HCT116 (cell line): ENCODE measurements around the gene IMPDH1. TPM values are rescaled to one million over a fixed set of nuclear protein-coding genes. Genes with fewer than 3 reads are reported as not detected.

Experiments used
- ATAC-seq: fragments of 200-7000 bp; cut with Tn5 transposase; 2 replicates; pipeline ENCODE4 v1.9.1; 2020; ENCODE audit warnings: mild to moderate bottlenecking, moderate library complexity
- BruUV-seq: library from RNA; stranded (reverse); fragments of 400-500 nt; replicated peaks from 2 replicates; lab custom pipeline; 2021; lab: Mats Ljungman, UMichigan
- CTCF ChIA-PET: fragments of 300-600 bp; sonication (Branson Sonifier 250); formaldehyde crosslinking; loops from one replicate; lab custom pipeline; 2021; ENCODE audit warnings: antibody characterized with exemption; lab: Charles Lee
- POLR2A ChIA-PET: fragments of 300-600, 350-600 bp; sonication (Branson Sonifier 250); formaldehyde crosslinking; loops from one replicate; lab custom pipeline; 2021; ENCODE audit warnings: antibody characterized with exemption; lab: Charles Lee
- RAD21 ChIA-PET, 2 experiments: fragments of 300-600 bp; sonication (Branson Sonifier 250); formaldehyde crosslinking; loops; one replicate each; lab custom pipeline; 2023; ENCODE audit warnings: low total read pairs in 2 of 2; ENCODE audit not compliant: uncharacterized antibody in 2 of 2, unreplicated experiment in 2 of 2, low non-redundant PET in 1 of 2; lab: Charles Lee
- DNase-seq: peaks from one replicate; pipeline ENCODE4 v3.0.0-alpha.2; 2010; ENCODE audit warnings: low read depth, low spot score
- H2AFZ ChIP-seq: fragments of 200-600 bp; shearing (Covaris generic), sonication (generic); 2 replicates; pipeline ENCODE4 v1.6.1; 2017; ENCODE audit warnings: low read depth, mixed run types, mixed read lengths, antibody characterized with exemption, low read length; ENCODE audit not compliant: poor library complexity, severe bottlenecking
- H3K27ac ChIP-seq: 2 replicates; pipeline ENCODE4 v1.5.1; 2012; ENCODE audit warnings: low read depth, low read length
- H3K27me3 ChIP-seq: fragments of 200-600 bp; sonication (generic); 2 replicates; pipeline ENCODE4 v1.6.1; 2016; ENCODE audit warnings: mixed run types, low read length, mixed read lengths; ENCODE audit not compliant: insufficient read depth
- H3K36me3 ChIP-seq, 2 experiments: fragments of 200-500 bp in 1 of 2; fragments of 200-600 bp in 1 of 2; sonication (Bioruptor generic) in 1 of 2; sonication (generic) in 1 of 2; 2 replicates each; pipeline versions ENCODE4 v1.5.1 to v1.6.1; 2014 to 2016; ENCODE audit warnings: low read length in 2 of 2, inconsistent platforms in 1 of 2, mixed read lengths in 1 of 2, mixed run types in 1 of 2; ENCODE audit not compliant: insufficient read depth in 2 of 2, control insufficient read depth in 1 of 2
- H3K4me1 ChIP-seq, 2 experiments: fragments of 200-600 bp in 1 of 2; sonication (generic) in 1 of 2; 2 replicates each; pipeline versions ENCODE4 v1.5.1 to v1.6.1; 2012 to 2017; ENCODE audit warnings: low read length in 2 of 2, inconsistent platforms in 1 of 2, mild to moderate bottlenecking in 1 of 2, mixed read lengths in 1 of 2, mixed run types in 1 of 2, moderate library complexity in 1 of 2; ENCODE audit not compliant: insufficient read depth in 2 of 2, control insufficient read depth in 1 of 2
- H3K4me2 ChIP-seq: fragments of 200-600 bp; sonication (generic); 2 replicates; pipeline ENCODE4 v1.6.1; 2017; ENCODE audit warnings: mixed run types, low read length, mixed read lengths
- H3K4me3 ChIP-seq, 2 experiments: fragments of 200-600 bp in 1 of 2; sonication (generic) in 1 of 2; replicated peaks in 1 of 2; 2 replicates each; pipeline ENCODE4 v1.5.1; 2011 to 2016; ENCODE audit warnings: low read length in 2 of 2, control low read depth in 1 of 2, low read depth in 1 of 2, mild to moderate bottlenecking in 1 of 2, mixed read lengths in 1 of 2, mixed run types in 1 of 2
- H3K79me2 ChIP-seq: fragments of 200-600 bp; sonication (generic); 2 replicates; pipeline ENCODE4 v1.6.1; 2017; ENCODE audit warnings: mild to moderate bottlenecking, mixed run types, low read length, moderate library complexity, mixed read lengths; ENCODE audit not compliant: insufficient read depth
- H3K9ac ChIP-seq: fragments of 200-600 bp; sonication (generic); 2 replicates; pipeline ENCODE4 v1.6.1; 2016; ENCODE audit warnings: low read length, mixed read lengths
- H3K9me2 ChIP-seq: fragments of 200-600 bp; sonication (generic), shearing (Covaris generic); 2 replicates; pipeline ENCODE4 v1.6.1; 2017; ENCODE audit warnings: mixed run types, mild to moderate bottlenecking, moderate library complexity; ENCODE audit not compliant: insufficient read depth
- H3K9me3 ChIP-seq, 2 experiments: fragments of 200-500 bp in 1 of 2; fragments of 200-600 bp in 1 of 2; sonication (Bioruptor generic) in 1 of 2; sonication (generic) in 1 of 2; 2 replicates each; pipeline ENCODE4 v1.6.1; 2014 to 2017; ENCODE audit warnings: low read length in 2 of 2, mixed read lengths in 2 of 2, inconsistent platforms in 1 of 2, low read depth in 1 of 2, mild to moderate bottlenecking in 1 of 2, mixed run types in 1 of 2, moderate library complexity in 1 of 2; ENCODE audit not compliant: control insufficient read depth in 1 of 2, insufficient read depth in 1 of 2
- H4K20me1 ChIP-seq: fragments of 200-600 bp; sonication (generic), shearing (Covaris generic); 2 replicates; pipeline ENCODE4 v1.6.1; 2017; ENCODE audit warnings: mixed run types, mild to moderate bottlenecking, moderate library complexity; ENCODE audit not compliant: insufficient read depth
- CBX3 ChIP-seq: IDR thresholded peaks from 2 replicates; pipeline ENCODE4 v1.6.1; 2012; ENCODE audit warnings: low read depth
- CEBPB ChIP-seq: IDR thresholded peaks from 2 replicates; pipeline ENCODE4 v1.6.1; 2012; ENCODE audit warnings: low read depth
- EGR1 ChIP-seq: IDR thresholded peaks from 2 replicates; pipeline ENCODE4 v1.6.1; 2012; ENCODE audit warnings: low read depth
- ELF1 ChIP-seq: IDR thresholded peaks from 2 replicates; pipeline ENCODE4 v1.6.1; 2012; ENCODE audit warnings: low read depth, borderline replicate concordance
- EZH2 ChIP-seq: fragments of 200-600 bp; sonication (generic); IDR thresholded peaks from 2 replicates; pipeline ENCODE4 v1.6.1; 2017; ENCODE audit warnings: antibody characterized with exemption, mixed run types
- EZH2phosphoT487 ChIP-seq: fragments of 200-600 bp; IDR thresholded peaks from 2 replicates; pipeline ENCODE4 v1.6.1; 2018; ENCODE audit warnings: antibody characterized with exemption, borderline replicate concordance
- JUND ChIP-seq: IDR thresholded peaks from 2 replicates; pipeline ENCODE4 v1.6.1; 2012
- POLR2A ChIP-seq: IDR thresholded peaks from 2 replicates; pipeline ENCODE4 v1.7.0; 2011; ENCODE audit warnings: borderline replicate concordance; ENCODE audit not compliant: insufficient read depth, insufficient read length; ENCODE audit errors: extremely low read depth
- RAD21 ChIP-seq: IDR thresholded peaks from 2 replicates; pipeline ENCODE4 v1.6.1; 2012; ENCODE audit warnings: low read depth, mild to moderate bottlenecking
- SIN3A ChIP-seq: IDR thresholded peaks from 2 replicates; pipeline ENCODE4 v1.6.1; 2012; ENCODE audit warnings: low read depth
- SP1 ChIP-seq: IDR thresholded peaks from 2 replicates; pipeline ENCODE4 v1.6.1; 2012; ENCODE audit warnings: low read depth
- SRF ChIP-seq: IDR thresholded peaks from 2 replicates; pipeline ENCODE4 v1.6.1; 2012; ENCODE audit warnings: low read depth
- TCF7L2 ChIP-seq: IDR thresholded peaks from 2 replicates; pipeline ENCODE4 v1.7.0; 2011; ENCODE audit warnings: borderline replicate concordance, inconsistent platforms; ENCODE audit not compliant: insufficient read depth, insufficient read length; ENCODE audit errors: extremely low read depth
- YY1 ChIP-seq: IDR thresholded peaks from 2 replicates; pipeline ENCODE4 v1.6.1; 2011; ENCODE audit warnings: low read length, low read depth, moderate library complexity, mild to moderate bottlenecking; ENCODE audit not compliant: insufficient replicate concordance; ENCODE audit errors: extremely low read depth
- ZFX ChIP-seq: fragments of 450-650 bp; IDR thresholded peaks from 2 replicates; pipeline ENCODE4 v1.6.1; 2017
- ZNF274 ChIP-seq: fragments of 200-500 bp; sonication (Bioruptor generic); IDR thresholded peaks from 2 replicates; pipeline ENCODE4 v1.6.1; 2014; ENCODE audit warnings: mild to moderate bottlenecking, low read depth, low read length, inconsistent platforms
- intact Hi-C: fragments of 100-400 bp; cut with micrococcal nuclease; formaldehyde crosslinking; loops from 2 replicates; pipeline ENCODE4 v1.10.0; 2022
- total RNA-seq: library from RNA; stranded (reverse); gene quantifications from one replicate; pipeline ENCODE4 v1.2.1, GENCODE V29; 2021; ENCODE audit not compliant: unreplicated experiment
- TF ChIP-seq, protein P1 (sequence below): IDR thresholded peaks from 2 replicates; pipeline ENCODE4 v1.6.1; 2012
- TF ChIP-seq, protein P2 (sequence below), 3 experiments: fragments of 200-600 bp in 1 of 3; sonication (generic) in 1 of 3; IDR thresholded peaks in 2 of 3; conservative IDR thresholded peaks in 1 of 3; 2 replicates each; pipeline ENCODE4 v1.5.1; 2012 to 2017; ENCODE audit warnings: low read depth in 2 of 3, low read length in 2 of 3, antibody characterized with exemption in 1 of 3, borderline replicate concordance in 1 of 3, control low read depth in 1 of 3, mild to moderate bottlenecking in 1 of 3, mixed read lengths in 1 of 3, mixed run types in 1 of 3, moderate library complexity in 1 of 3; ENCODE audit not compliant: insufficient read depth in 1 of 3
- TF ChIP-seq, protein P3 (sequence below): IDR thresholded peaks from 2 replicates; pipeline ENCODE4 v1.6.1; 2012; ENCODE audit warnings: low read depth

Gene IMPDH1
- total RNA-seq, 1 experiment from 2014 or later: 98.2 TPM

DNA sequence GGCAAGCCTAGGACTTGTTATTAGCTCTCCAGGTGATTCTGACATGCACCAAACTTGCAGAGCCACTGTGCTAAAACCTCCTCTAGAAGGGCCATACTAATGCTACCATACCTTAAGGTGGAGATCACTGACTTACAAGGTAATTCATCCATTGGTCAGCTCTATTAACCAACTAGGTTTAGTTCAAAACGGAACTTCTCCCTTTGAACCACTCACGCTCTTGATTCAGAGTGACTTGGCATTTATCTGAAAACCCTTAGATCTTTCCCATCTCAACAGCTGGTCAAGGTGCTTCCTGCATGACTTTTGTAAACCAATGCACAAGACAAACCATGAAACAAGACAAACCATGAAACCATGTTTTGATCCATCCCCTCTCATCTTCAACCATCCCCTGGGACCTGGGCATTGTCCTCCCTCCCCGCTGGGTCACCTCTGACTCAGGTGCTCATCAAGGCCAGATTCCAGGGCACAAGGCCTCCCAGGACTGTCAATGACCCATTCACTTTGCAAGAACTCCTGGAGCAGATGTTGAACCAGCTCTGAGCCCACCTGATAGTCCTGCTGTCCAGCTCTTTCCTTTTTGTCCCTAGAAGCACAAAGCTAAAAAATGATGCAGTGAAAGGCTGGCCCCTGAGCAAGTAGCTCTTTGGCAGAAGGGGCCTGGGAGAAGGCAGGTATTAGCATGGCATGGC lies 18.8 kb downstream of the IMPDH1 start:
- H3K27me3 ChIP-seq: no peaks in the 10 kb centered on the region
- ChIA-PET POLR2A (no interaction called here), CTCF (interaction anchor here (5.9 kb wide), 1 partner anchor 43 kb away, joined by 134 read pairs; no protein-coding TSS in a partner anchor)
- DNase-seq (no peak), ATAC-seq (no peak)
- no peak overlapping the region for H3K27ac ChIP-seq
- no peaks in the 10 kb centered on the region for H4K20me1 ChIP-seq
- H2AFZ ChIP-seq: no peak overlapping the region
- H3K9me2 ChIP-seq: no peaks in the 10 kb centered on the region
- no peaks in the 10 kb centered on the region for H3K9me3 ChIP-seq
- BruUV-seq: no TSS peak
- TF ChIP-seq, protein P1, sequence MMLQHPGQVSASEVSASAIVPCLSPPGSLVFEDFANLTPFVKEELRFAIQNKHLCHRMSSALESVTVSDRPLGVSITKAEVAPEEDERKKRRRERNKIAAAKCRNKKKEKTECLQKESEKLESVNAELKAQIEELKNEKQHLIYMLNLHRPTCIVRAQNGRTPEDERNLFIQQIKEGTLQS: no peak
- TF ChIP-seq EGR1 (no peak), POLR2A (no peak), ZNF274 (no peak), CEBPB (no peak), SP1 (no peak), JUND (no peak), EZH2phosphoT487 (no peak), SIN3A (no peak), EZH2 (no peak), CBX3 (no peak), ZFX (no peak), RAD21 (no peak), YY1 (no peak), TCF7L2 (no peak), SRF (no peak), ELF1 (no peak)
- TF ChIP-seq, protein P2, sequence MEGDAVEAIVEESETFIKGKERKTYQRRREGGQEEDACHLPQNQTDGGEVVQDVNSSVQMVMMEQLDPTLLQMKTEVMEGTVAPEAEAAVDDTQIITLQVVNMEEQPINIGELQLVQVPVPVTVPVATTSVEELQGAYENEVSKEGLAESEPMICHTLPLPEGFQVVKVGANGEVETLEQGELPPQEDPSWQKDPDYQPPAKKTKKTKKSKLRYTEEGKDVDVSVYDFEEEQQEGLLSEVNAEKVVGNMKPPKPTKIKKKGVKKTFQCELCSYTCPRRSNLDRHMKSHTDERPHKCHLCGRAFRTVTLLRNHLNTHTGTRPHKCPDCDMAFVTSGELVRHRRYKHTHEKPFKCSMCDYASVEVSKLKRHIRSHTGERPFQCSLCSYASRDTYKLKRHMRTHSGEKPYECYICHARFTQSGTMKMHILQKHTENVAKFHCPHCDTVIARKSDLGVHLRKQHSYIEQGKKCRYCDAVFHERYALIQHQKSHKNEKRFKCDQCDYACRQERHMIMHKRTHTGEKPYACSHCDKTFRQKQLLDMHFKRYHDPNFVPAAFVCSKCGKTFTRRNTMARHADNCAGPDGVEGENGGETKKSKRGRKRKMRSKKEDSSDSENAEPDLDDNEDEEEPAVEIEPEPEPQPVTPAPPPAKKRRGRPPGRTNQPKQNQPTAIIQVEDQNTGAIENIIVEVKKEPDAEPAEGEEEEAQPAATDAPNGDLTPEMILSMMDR (IDR thresholded peaks at IDR 0.05 in 2 of 3, conservative IDR thresholded peaks at IDR 0.05 in 1 of 3; ENCODE audit: borderline replicate concordance in 1 of 3, insufficient read depth in 1 of 3, low read depth in 2 of 3, low read length in 2 of 3): no peak
- TF ChIP-seq, protein P3, sequence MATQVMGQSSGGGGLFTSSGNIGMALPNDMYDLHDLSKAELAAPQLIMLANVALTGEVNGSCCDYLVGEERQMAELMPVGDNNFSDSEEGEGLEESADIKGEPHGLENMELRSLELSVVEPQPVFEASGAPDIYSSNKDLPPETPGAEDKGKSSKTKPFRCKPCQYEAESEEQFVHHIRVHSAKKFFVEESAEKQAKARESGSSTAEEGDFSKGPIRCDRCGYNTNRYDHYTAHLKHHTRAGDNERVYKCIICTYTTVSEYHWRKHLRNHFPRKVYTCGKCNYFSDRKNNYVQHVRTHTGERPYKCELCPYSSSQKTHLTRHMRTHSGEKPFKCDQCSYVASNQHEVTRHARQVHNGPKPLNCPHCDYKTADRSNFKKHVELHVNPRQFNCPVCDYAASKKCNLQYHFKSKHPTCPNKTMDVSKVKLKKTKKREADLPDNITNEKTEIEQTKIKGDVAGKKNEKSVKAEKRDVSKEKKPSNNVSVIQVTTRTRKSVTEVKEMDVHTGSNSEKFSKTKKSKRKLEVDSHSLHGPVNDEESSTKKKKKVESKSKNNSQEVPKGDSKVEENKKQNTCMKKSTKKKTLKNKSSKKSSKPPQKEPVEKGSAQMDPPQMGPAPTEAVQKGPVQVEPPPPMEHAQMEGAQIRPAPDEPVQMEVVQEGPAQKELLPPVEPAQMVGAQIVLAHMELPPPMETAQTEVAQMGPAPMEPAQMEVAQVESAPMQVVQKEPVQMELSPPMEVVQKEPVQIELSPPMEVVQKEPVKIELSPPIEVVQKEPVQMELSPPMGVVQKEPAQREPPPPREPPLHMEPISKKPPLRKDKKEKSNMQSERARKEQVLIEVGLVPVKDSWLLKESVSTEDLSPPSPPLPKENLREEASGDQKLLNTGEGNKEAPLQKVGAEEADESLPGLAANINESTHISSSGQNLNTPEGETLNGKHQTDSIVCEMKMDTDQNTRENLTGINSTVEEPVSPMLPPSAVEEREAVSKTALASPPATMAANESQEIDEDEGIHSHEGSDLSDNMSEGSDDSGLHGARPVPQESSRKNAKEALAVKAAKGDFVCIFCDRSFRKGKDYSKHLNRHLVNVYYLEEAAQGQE: no peak
- TF ChIP-seq, all 23 proteins: peak for 0
- Histone ChIP-seq H3K4me3 (no peak overlapping the region), H3K79me2 (no peaks in the 10 kb centered on the region), H3K4me2 (no peak overlapping the region), H3K36me3 (peaks cover 5 to 18% of the 10 kb centered on the region in 2 experiments; a peak in 3 of 4 replicates), H3K4me1 (no peaks in the 10 kb centered on the region), H3K9ac (no peak overlapping the region)
- intact Hi-C loops: no loop called here
- RAD21 ChIA-PET: no interaction called here
